DND-41 (cell line): ENCODE data around the gene FITM1.

Experiments used
- EZH2 ChIP-seq: IDR thresholded peaks from 3 replicates; pipeline ENCODE4 v1.6.1; 2012; ENCODE audit warnings: borderline replicate concordance, low read depth, mild to moderate bottlenecking, moderate library complexity, low read length, inconsistent platforms; ENCODE audit not compliant: severe bottlenecking
- TF ChIP-seq, protein P1 (sequence below): IDR thresholded peaks from 2 replicates; pipeline ENCODE4 v1.5.1; 2012; ENCODE audit warnings: borderline replicate concordance, low read length, moderate library complexity, mild to moderate bottlenecking; ENCODE audit not compliant: poor library complexity, severe bottlenecking; ENCODE audit errors: extremely low read depth

- TF ChIP-seq, protein P1, sequence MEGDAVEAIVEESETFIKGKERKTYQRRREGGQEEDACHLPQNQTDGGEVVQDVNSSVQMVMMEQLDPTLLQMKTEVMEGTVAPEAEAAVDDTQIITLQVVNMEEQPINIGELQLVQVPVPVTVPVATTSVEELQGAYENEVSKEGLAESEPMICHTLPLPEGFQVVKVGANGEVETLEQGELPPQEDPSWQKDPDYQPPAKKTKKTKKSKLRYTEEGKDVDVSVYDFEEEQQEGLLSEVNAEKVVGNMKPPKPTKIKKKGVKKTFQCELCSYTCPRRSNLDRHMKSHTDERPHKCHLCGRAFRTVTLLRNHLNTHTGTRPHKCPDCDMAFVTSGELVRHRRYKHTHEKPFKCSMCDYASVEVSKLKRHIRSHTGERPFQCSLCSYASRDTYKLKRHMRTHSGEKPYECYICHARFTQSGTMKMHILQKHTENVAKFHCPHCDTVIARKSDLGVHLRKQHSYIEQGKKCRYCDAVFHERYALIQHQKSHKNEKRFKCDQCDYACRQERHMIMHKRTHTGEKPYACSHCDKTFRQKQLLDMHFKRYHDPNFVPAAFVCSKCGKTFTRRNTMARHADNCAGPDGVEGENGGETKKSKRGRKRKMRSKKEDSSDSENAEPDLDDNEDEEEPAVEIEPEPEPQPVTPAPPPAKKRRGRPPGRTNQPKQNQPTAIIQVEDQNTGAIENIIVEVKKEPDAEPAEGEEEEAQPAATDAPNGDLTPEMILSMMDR: no peak
- TF ChIP-seq EZH2: no peak
These were observed 27.0 kb upstream of the FITM1 start for GRCh38 chr14:24103451-24103850.
